H1 (cell line): ENCODE data around the gene USP10. TPM values are rescaled to one million over a fixed set of nuclear protein-coding genes. Genes with fewer than 3 reads are reported as not detected.

Experiments used
- CTCF ChIA-PET: fragments of 300-600 bp; sonication (Branson Sonifier 250); formaldehyde crosslinking; loops from one replicate; lab custom pipeline; 2021; ENCODE audit not compliant: partially characterized antibody; lab: Charles Lee
- POLR2A ChIA-PET: fragments of 300-600 bp; sonication (Branson Sonifier 250); formaldehyde crosslinking; loops from one replicate; lab custom pipeline; 2021; ENCODE audit warnings: inconsistent platforms; ENCODE audit not compliant: partially characterized antibody; lab: Charles Lee
- DNase-seq, 2 experiments: peaks; one replicate each; pipeline versions ENCODE4 v3.0.0 to v3.0.0-alpha.2; 2010 to 2022; ENCODE audit warnings: low spot score in 2 of 2, low read depth in 1 of 2, mixed read lengths in 1 of 2
- FAIRE-seq: peaks from 2 replicates; lab custom pipeline; 2011; peaks lifted over from hg19 to GRCh38; lab: Jason Lieb, UNC
- H2AFZ ChIP-seq: 2 replicates; pipeline ENCODE4 v1.8.1; 2012; ENCODE audit warnings: low read length, inconsistent platforms
- H2AK5ac ChIP-seq: 2 replicates; pipeline ENCODE4 v1.6.1; 2013; ENCODE audit warnings: low read depth, low read length
- H2BK120ac ChIP-seq: replicated peaks from 2 replicates; pipeline ENCODE3; 2013; ENCODE audit warnings: low read depth, low read length, inconsistent platforms
- H2BK12ac ChIP-seq: 2 replicates; pipeline ENCODE4 v1.6.1; 2013; ENCODE audit warnings: low read depth, low read length
- H2BK15ac ChIP-seq: 2 replicates; pipeline ENCODE4 v1.6.1; 2013; ENCODE audit warnings: low read length
- H2BK20ac ChIP-seq: 2 replicates; pipeline ENCODE4 v1.6.1; 2013; ENCODE audit warnings: low read length
- H2BK5ac ChIP-seq: 2 replicates; pipeline ENCODE4 v1.6.1; 2013; ENCODE audit warnings: low read depth, low read length
- H3K14ac ChIP-seq: 2 replicates; pipeline ENCODE4 v1.6.1; 2013; ENCODE audit warnings: inconsistent platforms; ENCODE audit not compliant: insufficient read length
- H3K18ac ChIP-seq: 2 replicates; pipeline ENCODE4 v1.6.1; 2013; ENCODE audit warnings: low read length; ENCODE audit errors: extremely low read depth
- H3K23ac ChIP-seq: 2 replicates; pipeline ENCODE4 v1.6.1; 2013; ENCODE audit warnings: inconsistent platforms; ENCODE audit not compliant: insufficient read length
- H3K23me2 ChIP-seq: 2 replicates; pipeline ENCODE4 v1.6.1; 2013; ENCODE audit warnings: low read depth, low read length
- H3K27ac ChIP-seq: 2 replicates; pipeline ENCODE4 v1.6.1; 2011; ENCODE audit warnings: low read depth, low read length, inconsistent platforms
- H3K27me3 ChIP-seq, 4 experiments: replicated peaks in 1 of 4; 1 replicate in 1 of 4; 2 replicates in 3 of 4; pipeline versions ENCODE4 v1.6.1 to v1.8.1; 2011 to 2013; ENCODE audit warnings: low read length in 3 of 4, mild to moderate bottlenecking in 3 of 4, inconsistent platforms in 2 of 4, mixed read lengths in 2 of 4, moderate library complexity in 1 of 4; ENCODE audit not compliant: control insufficient read depth in 3 of 4, insufficient read depth in 3 of 4; ENCODE audit errors: extremely low read depth in 1 of 4
- H3K36me3 ChIP-seq, 4 experiments: 2 replicates each; pipeline versions ENCODE4 v1.6.1 to v1.8.1; 2011 to 2013; ENCODE audit warnings: mild to moderate bottlenecking in 4 of 4, low read length in 3 of 4, moderate library complexity in 2 of 4, control low read depth in 1 of 4, inconsistent platforms in 1 of 4; ENCODE audit not compliant: insufficient read depth in 4 of 4, control insufficient read depth in 2 of 4
- H3K4ac ChIP-seq: replicated peaks from 2 replicates; pipeline ENCODE3; 2013; ENCODE audit warnings: low read length, low read depth, mixed read lengths, inconsistent platforms; ENCODE audit not compliant: insufficient read length
- H3K4me1 ChIP-seq, 4 experiments: replicated peaks in 1 of 4; 1 replicate in 1 of 4; 2 replicates in 3 of 4; pipeline versions ENCODE4 v1.6.1 to v1.8.1; 2011 to 2013; ENCODE audit warnings: low read length in 3 of 4, inconsistent platforms in 2 of 4, mixed read lengths in 1 of 4; ENCODE audit not compliant: insufficient read depth in 4 of 4, control insufficient read depth in 3 of 4
- H3K4me2 ChIP-seq, 2 experiments: 2 replicates each; pipeline versions ENCODE4 v1.6.1 to v1.8.1; 2011 to 2013; ENCODE audit warnings: low read depth in 2 of 2, low read length in 2 of 2, control low read depth in 1 of 2, inconsistent platforms in 1 of 2, mild to moderate bottlenecking in 1 of 2; ENCODE audit not compliant: insufficient read depth in 1 of 2
- H3K4me3 ChIP-seq, 4 experiments: fragments of 200-600, 300-600 bp in 1 of 4; sonication (generic), shearing (Covaris generic), sonication (Bioruptor Twin) in 1 of 4; 2 replicates each; pipeline versions ENCODE4 v1.5.1 to v1.8.1; 2011 to 2016; ENCODE audit warnings: low read length in 4 of 4, low read depth in 3 of 4, control low read depth in 2 of 4, inconsistent platforms in 2 of 4, mild to moderate bottlenecking in 2 of 4, mixed read lengths in 1 of 4, moderate library complexity in 1 of 4; ENCODE audit not compliant: insufficient read depth in 2 of 4; ENCODE audit errors: extremely low read depth in 1 of 4
- H3K56ac ChIP-seq: replicated peaks from 2 replicates; pipeline ENCODE3; 2013; ENCODE audit warnings: low read depth, mild to moderate bottlenecking, mixed read lengths, low read length, inconsistent platforms; ENCODE audit not compliant: insufficient read length
- H3K79me1 ChIP-seq: 2 replicates; pipeline ENCODE4 v1.6.1; 2013; ENCODE audit warnings: low read depth, low read length, control low read depth
- H3K79me2 ChIP-seq, 2 experiments: 2 replicates each; pipeline versions ENCODE4 v1.6.1 to v1.8.1; 2012 to 2013; ENCODE audit warnings: low read length in 2 of 2, mild to moderate bottlenecking in 2 of 2, inconsistent platforms in 1 of 2; ENCODE audit not compliant: insufficient read depth in 2 of 2, control insufficient read depth in 1 of 2
- H3K9ac ChIP-seq, 4 experiments: replicated peaks in 1 of 4; 1 replicate in 1 of 4; 2 replicates in 3 of 4; pipeline versions ENCODE4 v1.6.1 to v1.8.1; 2011 to 2013; ENCODE audit warnings: low read depth in 3 of 4, low read length in 3 of 4, control low read depth in 2 of 4, mild to moderate bottlenecking in 2 of 4, moderate library complexity in 2 of 4, inconsistent platforms in 1 of 4; ENCODE audit errors: extremely low read depth in 1 of 4
- H3K9me3 ChIP-seq, 2 experiments: 2 replicates each; pipeline versions ENCODE4 v1.6.1 to v1.8.1; 2012 to 2013; ENCODE audit warnings: mild to moderate bottlenecking in 2 of 2, moderate library complexity in 2 of 2, control low read depth in 1 of 2, inconsistent platforms in 1 of 2, low read depth in 1 of 2, low read length in 1 of 2, mixed read lengths in 1 of 2; ENCODE audit not compliant: insufficient read depth in 2 of 2
- H4K20me1 ChIP-seq, 2 experiments: replicated peaks in 1 of 2; 2 replicates each; pipeline versions ENCODE3 to v1.8.1; 2011 to 2013; ENCODE audit warnings: inconsistent platforms in 2 of 2, low read length in 2 of 2, mild to moderate bottlenecking in 1 of 2; ENCODE audit not compliant: insufficient read depth in 2 of 2, control insufficient read depth in 1 of 2
- H4K5ac ChIP-seq: 2 replicates; pipeline ENCODE4 v1.6.1; 2013; ENCODE audit warnings: low read length, low read depth, mixed read lengths, inconsistent platforms; ENCODE audit not compliant: insufficient read length
- H4K8ac ChIP-seq: 2 replicates; pipeline ENCODE4 v1.8.0; 2013; ENCODE audit warnings: mild to moderate bottlenecking, moderate library complexity, low read length, inconsistent platforms; ENCODE audit not compliant: insufficient read depth; ENCODE audit errors: extremely low read depth
- H4K91ac ChIP-seq: replicated peaks from 2 replicates; pipeline ENCODE3; 2013; ENCODE audit warnings: low read length, mixed read lengths, inconsistent platforms; ENCODE audit not compliant: insufficient read length
- BRCA1 ChIP-seq: IDR thresholded peaks from 2 replicates; pipeline ENCODE4 v1.6.1; 2012; ENCODE audit warnings: low read depth, low read length, improper control_type of control experiment
- KDM1A ChIP-seq: fragments of 200-600, 300-600 bp; sonication (generic); IDR thresholded peaks from 2 replicates; pipeline ENCODE4 v1.7.1; 2016; ENCODE audit warnings: mild to moderate bottlenecking, low read length, borderline replicate concordance
- WGBS, 2 experiments: shearing (Covaris generic) in 1 of 2; methylation state at CpG; one replicate each; pipeline versions ENCODE4 v1.1.6 to v1.1.7; 2013 to 2015; ENCODE audit warnings: low lambda C conversion rate in 2 of 2, mixed read lengths in 2 of 2, inconsistent platforms in 1 of 2, low coverage in 1 of 2, missing lambda C conversion rate in 1 of 2; ENCODE audit not compliant: insufficient replicate concordance in 2 of 2, insufficient coverage in 1 of 2, insufficient read length in 1 of 2; ENCODE audit errors: extremely low coverage in 1 of 2, missing lambda C conversion rate in 1 of 2; 5-methylcytosine and 5-hydroxymethylcytosine counted together
- polyA plus RNA-seq, 7 experiments: library from polyadenylated mRNA; depleted of rRNA in 3 of 7; stranded (reverse) in 5 of 7; unstranded in 2 of 7; fragments of >200 nt in 5 of 7; fragments of 200-250 nt in 2 of 7; gene quantifications; 1 replicate in 5 of 7; 2 replicates in 1 of 7; 4 replicates in 1 of 7; pipeline versions ENCODE4 v1.2.1 to v1.2.3, GENCODE V29; 2011 to 2013; ENCODE audit warnings: missing spikeins in 2 of 7, mixed read lengths in 2 of 7
- total RNA-seq: library from RNA; stranded (reverse); fragmentation: NEBNext Ultra II Directional; extraction: Animal tissue kit (Norgen Biotek cat#: 25700); gene quantifications from 2 replicates; pipeline ENCODE4 v1.2.1, GENCODE V29; 2021

Gene USP10
- total and polyA plus RNA-seq, 2 of the 8 experiments (the other 6 are each of a cell fraction or from before 2014, with no cell fraction given), result 171 to 195 TPM

GRCh38 chr16:84817613-84818012 is 117.8 kb downstream of the USP10 start:
- Histone ChIP-seq H2BK5ac (no peak overlapping the region), H3K9ac (no peak overlapping the region), H3K79me2 (no peaks in the 10 kb centered on the region), H2AFZ (no peak overlapping the region), H3K4me3 (no peak overlapping the region), H3K4ac (no peak overlapping the region), H2AK5ac (no peak overlapping the region), H3K23me2 (peaks cover 5% of the 10 kb centered on the region; the same call in 1 of the 2 replicates), H3K14ac (no peak overlapping the region), H3K9me3 (no peaks in the 10 kb centered on the region; a peak in 1 of 4 replicates), H4K5ac (no peak overlapping the region), H2BK15ac (no peak overlapping the region), H2BK12ac (no peak overlapping the region), H3K23ac (no peak overlapping the region), H3K27ac (no peak overlapping the region), H3K56ac (no peak overlapping the region), H2BK20ac (0 out of 2 replicates have a peak overlapping the region, but pooled peaks have one; percentile 32), H2BK120ac (no peak overlapping the region), H3K27me3 (peaks cover 5 to 28% (median 21%) of the 10 kb centered on the region in 4 experiments), H4K20me1 (no peaks in the 10 kb centered on the region), H3K4me2 (no peak overlapping the region), H4K8ac (no peak overlapping the region), H3K18ac (no peak overlapping the region), H4K91ac (no peak overlapping the region), H3K4me1 (peaks cover 0 to 6% (median 3%) of the 10 kb centered on the region in 4 experiments; a peak in 6 of 7 replicates), H3K79me1 (no peaks in the 10 kb centered on the region), H3K36me3 (no peaks in the 10 kb centered on the region)
- ChIA-PET POLR2A (no interaction called here), CTCF (no interaction called here)
- WGBS, 2 experiments, result 68% methylated on average over 2 of the region's 2 CpGs; no CpG with 5 or more reads in 1 of the 2 experiments
- FAIRE-seq, result no peak
- no peak for DNase-seq
- peak; percentile 16; the same call in 1 of the 2 replicates for TF ChIP-seq KDM1A
- no peak for TF ChIP-seq BRCA1
